Stimulated activated CD4-positive, alpha-beta T cell treated with anti-CD3 and anti-CD28 coated beads, Interleukin-4, amount 100 ng/mL, for 1 hour (primary cell): ENCODE measurements around the gene FAM219A.
"Not testable (repeated sequence)": the region's sequence is repeated elsewhere in the genome, so short reads cannot be mapped to it uniquely, and the experiment has no call there.

ENCODE experiments used
- DNase-seq: peaks from one replicate; pipeline ENCODE4 v3.0.0-alpha.2; 2020

FAM219A gene

GRCh38 chr9:34482746-34483145 is 24.4 kb upstream of the FAM219A start:
- DNase-seq, result not testable (repeated sequence)

GRCh38 chr9:34481620-34482019 is 23.2 kb upstream of the FAM219A start:
- not testable (repeated sequence) for DNase-seq

GRCh38 chr9:34479431-34479866 is 21.1 kb upstream of the FAM219A start:
- DNase-seq, result no peak

- DNase-seq, result no peak
Observed at GRCh38 chr9:34477541-34477940, 19.2 kb upstream of the FAM219A start.

GRCh38 chr9:34475097-34475496 is 16.7 kb upstream of the FAM219A start:
- DNase-seq, result no peak

- no peak for DNase-seq
Observed at GRCh38 chr9:34465468-34465867, 7.1 kb upstream of the FAM219A start.

- no peak for DNase-seq
Observed at GRCh38 chr9:34464571-34464970, 6.2 kb upstream of the FAM219A start.

GRCh38 chr9:34463901-34464232 is 5.5 kb upstream of the FAM219A start:
- no peak for DNase-seq

GRCh38 chr9:34463098-34463900 is 4.9 kb upstream of the FAM219A start:
- DNase-seq, result peak; percentile 37

- no peak for DNase-seq
Observed at GRCh38 chr9:34459941-34460340, 1.6 kb upstream of the FAM219A start.

GRCh38 chr9:34459356-34459755 is 986 bp upstream of the FAM219A start:
- no peak for DNase-seq

GRCh38 chr9:34458959-34459340 is 580 bp upstream of the FAM219A start:
- DNase-seq, result no peak

- no peak for DNase-seq
Observed at GRCh38 chr9:34457266-34458012, 931 bp downstream of the FAM219A start.

GRCh38 chr9:34456746-34457145 is 1.6 kb downstream of the FAM219A start:
- no peak for DNase-seq

GRCh38 chr9:34456151-34456550 is 2.2 kb downstream of the FAM219A start:
- DNase-seq, result no peak

- peak; percentile 9 for DNase-seq
Observed at GRCh38 chr9:34454571-34455065, 3.8 kb downstream of the FAM219A start.

- no peak for DNase-seq
Observed at GRCh38 chr9:34452568-34452967, 5.8 kb downstream of the FAM219A start.

GRCh38 chr9:34451545-34451944 is 6.8 kb downstream of the FAM219A start:
- no peak for DNase-seq

- DNase-seq, result no peak
Observed at GRCh38 chr9:34451135-34451534, 7.2 kb downstream of the FAM219A start.

- no peak for DNase-seq
Observed at GRCh38 chr9:34450644-34451043, 7.7 kb downstream of the FAM219A start.

GRCh38 chr9:34446951-34447350 is 11.4 kb downstream of the FAM219A start:
- no peak for DNase-seq

GRCh38 chr9:34446468-34446891 is 11.9 kb downstream of the FAM219A start:
- DNase-seq, result no peak

GRCh38 chr9:34443976-34444375 is 14.4 kb downstream of the FAM219A start:
- DNase-seq, result no peak

GRCh38 chr9:34443533-34443932 is 14.8 kb downstream of the FAM219A start:
- no peak for DNase-seq
